CD4-positive, alpha-beta T cell treated with Interleukin-12 subunit alpha and Interleukin-12 subunit beta, for 1 hour (primary cell): Measurements from ENCODE around the gene RAB6B.

Experiments
- DNase-seq: peaks from one replicate; pipeline ENCODE4 v3.0.0-alpha.2; 2020

RAB6B gene

GRCh38 chr3:133895208-133896001 is at the start of gene RAB6B:
TSS of gene RAB6B (minus strand) at chr3:133895882. CDS start at chr3:133895466, 416 bp downstream.
- DNase-seq: no peak

DNA sequence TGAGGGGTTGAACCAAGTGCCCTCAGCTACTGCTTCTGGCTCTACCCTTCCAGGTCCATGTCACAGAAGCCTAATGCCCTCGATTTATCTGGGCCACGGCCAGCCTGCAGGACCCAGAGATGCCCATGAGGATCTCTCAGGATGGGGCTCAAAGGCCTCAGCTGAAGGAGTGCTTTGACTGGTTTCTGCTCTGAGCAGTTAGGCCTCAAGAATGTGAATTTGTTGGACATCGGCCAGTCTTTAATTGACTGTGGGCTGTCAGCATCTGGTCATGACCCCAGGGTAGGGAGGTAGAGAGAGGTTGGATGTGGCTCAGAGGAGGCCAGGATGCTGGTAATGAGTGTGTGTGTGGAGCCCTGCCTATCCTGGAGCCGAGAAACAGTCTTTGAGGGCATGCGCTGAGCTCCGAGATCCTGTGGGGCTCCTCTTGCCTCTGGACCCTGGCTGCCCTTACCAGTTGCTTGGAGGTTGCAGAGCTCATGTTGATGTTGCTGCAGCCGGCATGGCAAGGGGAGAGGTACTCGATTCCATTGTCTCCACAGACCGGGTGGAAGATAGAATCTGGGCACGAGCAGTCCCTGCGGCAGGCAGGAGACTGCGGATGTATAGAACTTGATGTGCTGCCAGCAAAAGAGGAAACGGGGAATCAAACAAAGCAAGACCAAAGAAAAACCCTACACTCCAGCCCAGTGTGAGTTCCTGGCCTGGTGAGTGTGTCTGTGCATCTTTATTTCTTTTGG is 49.1 kb upstream of the RAB6B start:
- DNase-seq: no peak

GRCh38 chr3:133944181-133944580 is 48.5 kb upstream of the RAB6B start:
- DNase-seq: no peak

- DNase-seq: no peak
Observed at GRCh38 chr3:133943639-133944141, 48.0 kb upstream of the RAB6B start.

- DNase-seq: no peak
Observed at GRCh38 chr3:133943031-133943535, 47.4 kb upstream of the RAB6B start.

- DNase-seq: no peak
Observed at GRCh38 chr3:133941415-133941821, 45.7 kb upstream of the RAB6B start.

- DNase-seq: no peak
Observed at GRCh38 chr3:133940536-133940935, 44.9 kb upstream of the RAB6B start.

GRCh38 chr3:133939463-133939835 is 43.8 kb upstream of the RAB6B start:
- no peak for DNase-seq

- no peak for DNase-seq
Observed at GRCh38 chr3:133938770-133939462, 43.2 kb upstream of the RAB6B start.

GRCh38 chr3:133937756-133938601 is 42.3 kb upstream of the RAB6B start:
- DNase-seq: no peak

DNA sequence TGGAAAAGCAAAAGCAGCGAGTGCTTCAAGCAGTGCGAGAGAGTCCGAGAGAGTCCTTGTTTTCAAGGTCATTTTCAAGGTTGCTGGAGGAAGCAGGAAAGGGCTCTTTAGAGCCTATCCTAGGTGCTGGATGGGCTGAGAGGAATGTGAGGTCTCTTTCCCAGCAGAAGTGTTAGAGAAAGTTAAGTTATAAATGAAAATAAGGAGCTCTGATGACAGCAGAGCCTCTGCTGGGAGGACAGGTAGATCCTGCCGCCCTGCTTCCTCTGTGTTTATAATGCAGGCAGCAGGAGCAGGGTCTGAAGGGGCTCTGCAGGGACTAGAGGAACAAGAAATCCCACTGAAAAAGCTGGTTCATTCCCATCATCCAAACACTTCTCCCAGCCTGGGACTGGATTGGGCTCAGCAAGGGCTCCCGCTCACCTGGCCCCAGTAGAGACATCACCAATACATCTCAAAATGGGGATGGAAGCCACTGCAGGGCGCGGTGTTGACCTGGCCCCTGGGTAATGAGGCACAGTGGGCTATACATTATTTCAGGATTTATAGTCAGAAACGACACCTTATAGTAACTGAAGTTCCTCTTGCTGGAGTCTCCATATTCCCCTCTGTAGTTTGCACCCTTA is 41.5 kb upstream of the RAB6B start:
- DNase-seq: no peak

DNA sequence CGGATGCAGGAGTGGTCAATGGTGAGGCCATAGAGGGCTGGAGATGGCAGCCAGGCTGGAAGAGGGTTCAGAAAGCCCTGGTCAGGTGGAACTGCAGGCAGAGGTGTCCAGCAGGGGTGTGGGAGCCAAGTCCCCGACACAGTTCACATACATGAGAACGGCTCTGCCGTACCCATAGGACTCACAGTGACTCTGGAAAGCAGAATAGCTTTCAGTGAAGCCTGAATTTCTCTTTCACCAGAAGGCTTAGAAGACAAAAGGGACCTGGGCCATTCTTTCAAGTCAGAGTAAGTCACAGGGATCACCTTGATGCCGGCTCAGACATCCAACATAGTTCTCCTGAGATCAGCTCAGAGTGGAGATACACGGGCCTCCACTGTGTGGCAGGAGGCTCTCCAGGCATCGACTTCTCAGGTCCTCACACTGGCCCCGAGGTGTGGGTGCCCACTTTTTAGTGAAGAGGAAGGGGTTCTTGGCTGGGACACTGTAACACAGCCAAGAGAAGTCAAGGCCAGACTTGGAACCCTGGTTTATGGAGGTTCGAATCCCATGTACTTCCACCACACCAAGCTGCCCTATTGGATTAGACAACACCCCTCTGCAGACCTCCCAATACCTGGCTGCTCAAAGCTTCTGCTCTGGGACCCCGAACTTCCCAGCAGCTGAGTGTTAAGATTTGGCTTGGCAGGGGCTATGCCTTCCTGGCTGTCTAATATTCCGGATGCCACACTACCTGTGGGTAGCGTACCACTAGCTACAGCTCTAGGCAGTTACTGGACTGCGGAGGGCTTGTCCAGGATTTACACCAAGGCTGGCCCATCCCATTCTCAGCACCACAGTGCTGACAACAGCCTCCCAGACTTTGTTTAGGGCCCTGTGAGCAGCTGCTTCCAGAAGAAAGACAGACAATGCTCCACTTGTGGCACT is 40.4 kb upstream of the RAB6B start:
- DNase-seq: no peak

DNA sequence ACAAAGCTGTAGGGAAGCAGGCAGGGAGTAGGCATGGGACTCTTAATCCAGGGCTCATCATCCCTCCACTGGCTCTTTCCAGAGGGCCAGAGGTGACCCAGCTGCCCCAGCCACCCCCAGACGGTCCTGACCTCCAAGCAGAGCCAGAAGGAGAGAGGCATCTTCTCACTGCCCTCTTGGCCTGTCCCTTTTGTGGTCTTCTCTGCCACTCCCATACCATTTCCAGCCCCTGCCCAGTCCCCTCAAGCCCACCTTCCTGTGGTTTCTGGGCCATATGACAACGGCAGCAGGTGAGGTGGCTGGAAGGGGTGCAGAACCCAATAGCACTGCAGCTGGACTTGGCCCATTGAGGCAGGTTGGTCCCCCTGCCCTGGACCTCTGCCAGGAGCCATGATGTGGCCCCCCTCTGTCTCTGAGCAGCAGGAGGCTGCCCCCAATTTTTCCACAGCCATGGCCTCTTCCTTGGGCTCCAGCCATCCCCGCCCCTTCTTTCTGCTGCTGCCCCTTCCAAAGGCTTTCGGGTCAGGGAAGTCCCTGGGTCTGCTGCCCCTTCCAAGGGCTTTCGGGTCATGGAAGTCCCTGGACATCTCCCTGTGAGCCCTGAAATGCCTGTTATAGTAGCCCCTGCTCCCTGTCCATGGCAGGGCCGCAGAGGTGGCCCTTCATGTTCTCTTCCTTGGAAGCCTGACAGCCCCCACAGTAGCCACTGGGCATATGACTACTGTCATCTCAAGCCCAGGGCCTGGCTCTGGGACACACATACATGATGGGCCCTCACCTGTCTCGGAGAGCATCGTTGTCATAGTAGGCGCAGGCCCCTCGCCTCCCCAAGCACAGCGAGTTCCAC is 39.5 kb upstream of the RAB6B start:
- no peak for DNase-seq

GRCh38 chr3:133934073-133934970 is 38.6 kb upstream of the RAB6B start:
- no peak for DNase-seq

DNA sequence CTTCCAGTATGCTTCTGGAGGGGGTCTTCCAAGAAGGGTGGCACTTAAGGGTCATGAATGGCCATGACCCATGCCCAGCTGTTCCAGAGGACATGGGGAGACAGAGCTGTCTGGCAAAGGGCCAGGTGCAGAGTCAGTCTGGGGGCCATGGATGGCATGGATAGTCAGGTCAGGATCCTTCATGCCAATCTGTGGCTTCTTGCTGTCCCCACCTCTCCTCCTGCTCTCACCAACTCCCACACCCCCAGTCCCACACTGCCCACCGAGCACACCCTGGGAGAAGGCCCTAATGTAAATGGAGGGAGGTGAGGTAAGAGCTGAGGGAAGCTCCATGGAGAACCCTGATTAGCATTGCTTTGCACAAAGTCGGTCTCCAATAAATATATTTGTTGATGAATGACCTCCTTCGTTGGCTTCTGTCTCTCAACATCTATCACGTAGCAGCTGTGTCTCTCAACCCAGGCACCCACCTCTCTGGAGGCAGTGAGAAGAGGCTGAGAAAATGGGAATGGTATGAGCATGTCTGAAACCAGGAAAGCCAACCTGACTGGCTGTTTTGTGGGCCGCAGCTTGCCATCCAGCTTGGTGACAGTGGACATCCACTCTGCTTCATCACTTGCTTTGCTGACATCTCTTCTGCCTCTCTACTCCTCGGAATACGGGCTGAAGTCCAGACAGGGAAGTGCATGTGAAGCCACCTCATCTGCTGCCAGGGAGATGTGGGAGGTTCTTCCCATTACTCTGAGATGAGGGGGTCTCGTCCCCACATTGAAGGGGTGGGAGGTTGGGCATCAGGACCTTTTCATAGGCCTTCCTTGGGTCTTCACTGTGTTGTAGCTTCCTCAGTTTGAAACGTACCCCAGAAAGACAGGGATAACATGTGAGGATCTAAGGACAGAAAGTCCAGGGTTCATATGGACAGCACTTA is 37.7 kb upstream of the RAB6B start:
- DNase-seq: no peak

GRCh38 chr3:133932009-133932408 is 36.3 kb upstream of the RAB6B start:
- no peak for DNase-seq

GRCh38 chr3:133931084-133931483 is 35.4 kb upstream of the RAB6B start:
- DNase-seq: no peak
